ENCODE data around the gene PRMT7.

The PRMT7 gene

GRCh38 chr16:68299571-68300453 is 11.0 kb upstream of the PRMT7 start:
- Histone ChIP-seq H3K4me2 (ENCODE audit: insufficient read depth, low read length, poor library complexity, severe bottlenecking) (no peak overlapping the region), H3K4me3 (ENCODE audit: low read length in 2 of 2) (no peak overlapping the region), H3K14ac (ENCODE audit: low read length) (no peak overlapping the region), H2BK15ac (ENCODE audit: low read length) (no peak overlapping the region), H3K23ac (ENCODE audit: low read depth, low read length, poor library complexity) (no peak overlapping the region), H2AFZ (ENCODE audit: low read length) (no peak overlapping the region), H4K8ac (ENCODE audit: low read depth, low read length) (no peak overlapping the region), H3K9me3 (replicated peaks in 1 of 2; ENCODE audit: control insufficient read depth in 2 of 2, insufficient read depth in 1 of 2, low read depth in 1 of 2, low read length in 2 of 2) (no peaks in the 10 kb centered on the region), H2BK5ac (ENCODE audit: low read length) (no peak overlapping the region), H2AK5ac (ENCODE audit: low read depth, low read length) (no peak overlapping the region), H2BK120ac (ENCODE audit: low read depth, low read length) (no peak overlapping the region), H3K79me1 (ENCODE audit: low read depth, low read length) (no peaks in the 10 kb centered on the region), H4K91ac (ENCODE audit: low read depth, low read length, poor library complexity) (no peak overlapping the region), H3K18ac (ENCODE audit: low read length) (no peak overlapping the region), H3K4ac (ENCODE audit: low read length) (no peak overlapping the region), H2BK12ac (ENCODE audit: low read length) (no peak overlapping the region), H3K27me3 (ENCODE audit: control insufficient read depth in 3 of 3, insufficient read depth in 3 of 3, low read depth in 1 of 3, low read length in 3 of 3) (no peaks in the 10 kb centered on the region), H3K36me3 (replicated peaks in 1 of 2; ENCODE audit: control insufficient read depth in 2 of 2, insufficient read depth in 2 of 2, low read length in 2 of 2) (peaks cover 44 to 95% of the 10 kb centered on the region in 2 donors), H3K4me1 (ENCODE audit: control insufficient read depth in 2 of 2, insufficient read depth in 1 of 2, low read depth in 1 of 2, low read length in 2 of 2) (no peaks in the 10 kb centered on the region), H3K9ac (ENCODE audit: low read depth, low read length, poor library complexity) (no peak overlapping the region), H3K27ac (replicated peaks; ENCODE audit: low read length) (no peak overlapping the region)
- no peak for DNase-seq (ENCODE audit: low spot score)
- no CpG with 5 or more reads among the region's 11 CpGs for WGBS, 2 donors (ENCODE audit: extremely low coverage in 2 of 2, insufficient read length in 2 of 2, insufficient replicate concordance in 1 of 2)

GRCh38 chr16:68300734-68301459 is 9.9 kb upstream of the PRMT7 start:
- Histone ChIP-seq H3K4me3 (ENCODE audit: low read length in 2 of 2) (no peak overlapping the region), H3K9me3 (replicated peaks in 1 of 2; ENCODE audit: control insufficient read depth in 2 of 2, insufficient read depth in 1 of 2, low read depth in 1 of 2, low read length in 2 of 2) (no peaks in the 10 kb centered on the region), H3K27me3 (ENCODE audit: control insufficient read depth in 3 of 3, insufficient read depth in 3 of 3, low read depth in 1 of 3, low read length in 3 of 3) (no peaks in the 10 kb centered on the region), H4K91ac (ENCODE audit: low read depth, low read length, poor library complexity) (no peak overlapping the region), H3K4me2 (ENCODE audit: insufficient read depth, low read length, poor library complexity, severe bottlenecking) (no peak overlapping the region), H2BK15ac (ENCODE audit: low read length) (no peak overlapping the region), H3K4ac (ENCODE audit: low read length) (no peak overlapping the region), H3K23ac (ENCODE audit: low read depth, low read length, poor library complexity) (peak overlapping the region; percentile 13), H3K36me3 (replicated peaks in 1 of 2; ENCODE audit: control insufficient read depth in 2 of 2, insufficient read depth in 2 of 2, low read length in 2 of 2) (peaks cover 45 to 96% of the 10 kb centered on the region in 2 donors), H3K18ac (ENCODE audit: low read length) (no peak overlapping the region), H3K79me1 (ENCODE audit: low read depth, low read length) (peaks cover 2% of the 10 kb centered on the region), H2AK5ac (ENCODE audit: low read depth, low read length) (no peak overlapping the region), H3K14ac (ENCODE audit: low read length) (no peak overlapping the region), H2BK120ac (ENCODE audit: low read depth, low read length) (no peak overlapping the region), H3K27ac (replicated peaks; ENCODE audit: low read length) (no peak overlapping the region), H3K9ac (ENCODE audit: low read depth, low read length, poor library complexity) (no peak overlapping the region), H4K8ac (ENCODE audit: low read depth, low read length) (no peak overlapping the region), H2BK5ac (ENCODE audit: low read length) (no peak overlapping the region), H3K4me1 (ENCODE audit: control insufficient read depth in 2 of 2, insufficient read depth in 1 of 2, low read depth in 1 of 2, low read length in 2 of 2) (no peaks in the 10 kb centered on the region), H2AFZ (ENCODE audit: low read length) (no peak overlapping the region), H2BK12ac (ENCODE audit: low read length) (no peak overlapping the region)
- no peak for DNase-seq (ENCODE audit: low spot score)
- WGBS, 2 donors (ENCODE audit: extremely low coverage in 2 of 2, insufficient read length in 2 of 2, insufficient replicate concordance in 1 of 2) = no CpG with 5 or more reads among the region's 7 CpGs

- DNase-seq (ENCODE audit: low spot score) = no peak
- Histone ChIP-seq H2BK5ac (ENCODE audit: low read length) (no peak overlapping the region), H3K23ac (ENCODE audit: low read depth, low read length, poor library complexity) (no peak overlapping the region), H3K27ac (replicated peaks; ENCODE audit: low read length) (no peak overlapping the region), H2BK120ac (ENCODE audit: low read depth, low read length) (no peak overlapping the region), H4K91ac (ENCODE audit: low read depth, low read length, poor library complexity) (no peak overlapping the region), H2AFZ (ENCODE audit: low read length) (no peak overlapping the region), H2BK12ac (ENCODE audit: low read length) (no peak overlapping the region), H3K9ac (ENCODE audit: low read depth, low read length, poor library complexity) (no peak overlapping the region), H3K4me3 (ENCODE audit: low read length in 2 of 2) (no peak overlapping the region), H3K14ac (ENCODE audit: low read length) (no peak overlapping the region), H4K8ac (ENCODE audit: low read depth, low read length) (no peak overlapping the region), H3K4me2 (ENCODE audit: insufficient read depth, low read length, poor library complexity, severe bottlenecking) (no peak overlapping the region), H3K4me1 (ENCODE audit: control insufficient read depth in 2 of 2, insufficient read depth in 1 of 2, low read depth in 1 of 2, low read length in 2 of 2) (peaks cover 6% of the 10 kb centered on the region in 2 donors), H2BK15ac (ENCODE audit: low read length) (no peak overlapping the region), H2AK5ac (ENCODE audit: low read depth, low read length) (no peak overlapping the region), H3K4ac (ENCODE audit: low read length) (no peak overlapping the region), H3K18ac (ENCODE audit: low read length) (no peak overlapping the region), H3K36me3 (replicated peaks in 1 of 2; ENCODE audit: control insufficient read depth in 2 of 2, insufficient read depth in 2 of 2, low read length in 2 of 2) (peaks cover 20 to 73% of the 10 kb centered on the region in 2 donors), H3K79me1 (ENCODE audit: low read depth, low read length) (peaks cover 5% of the 10 kb centered on the region), H3K27me3 (ENCODE audit: control insufficient read depth in 3 of 3, insufficient read depth in 3 of 3, low read depth in 1 of 3, low read length in 3 of 3) (no peaks in the 10 kb centered on the region), H3K9me3 (replicated peaks in 1 of 2; ENCODE audit: control insufficient read depth in 2 of 2, insufficient read depth in 1 of 2, low read depth in 1 of 2, low read length in 2 of 2) (no peaks in the 10 kb centered on the region)
- no CpG with 5 or more reads among the region's 3 CpGs for whole genome bisulfite sequencing, 2 donors (ENCODE audit: extremely low coverage in 2 of 2, insufficient read length in 2 of 2, insufficient replicate concordance in 1 of 2)
These were observed 4.2 kb upstream of the PRMT7 start for GRCh38 chr16:68306633-68307032.

GRCh38 chr16:68309799-68310198 is 1.0 kb upstream of the PRMT7 start:
- peaks cover 5% of the 10 kb centered on the region for H3K79me1 ChIP-seq (ENCODE audit: low read depth, low read length)
- H3K27ac ChIP-seq (replicated peaks; ENCODE audit: low read length) = no peak overlapping the region
- no peaks in the 10 kb centered on the region for H3K27me3 ChIP-seq (ENCODE audit: control insufficient read depth in 3 of 3, insufficient read depth in 3 of 3, low read depth in 1 of 3, low read length in 3 of 3)
- peak overlapping the region; percentile 82 for H3K4me2 ChIP-seq (ENCODE audit: insufficient read depth, low read length, poor library complexity, severe bottlenecking)
- H3K14ac ChIP-seq (ENCODE audit: low read length) = no peak overlapping the region
- H3K4ac ChIP-seq (ENCODE audit: low read length) = no peak overlapping the region
- no peak overlapping the region for H4K8ac ChIP-seq (ENCODE audit: low read depth, low read length)
- no peak overlapping the region for H2AK5ac ChIP-seq (ENCODE audit: low read depth, low read length)
- DNase-seq (ENCODE audit: low spot score) = no peak
- H2BK12ac ChIP-seq (ENCODE audit: low read length) = no peak overlapping the region
- H3K18ac ChIP-seq (ENCODE audit: low read length) = no peak overlapping the region
- H3K4me1 ChIP-seq (ENCODE audit: control insufficient read depth in 2 of 2, insufficient read depth in 1 of 2, low read depth in 1 of 2, low read length in 2 of 2) = peaks cover 6 to 7% of the 10 kb centered on the region in 2 donors
- no CpG with 5 or more reads among the region's 6 CpGs for WGBS, 2 donors (ENCODE audit: extremely low coverage in 2 of 2, insufficient read length in 2 of 2, insufficient replicate concordance in 1 of 2)
- peaks cover 9 to 66% of the 10 kb centered on the region in 2 donors for H3K36me3 ChIP-seq (replicated peaks in 1 of 2; ENCODE audit: control insufficient read depth in 2 of 2, insufficient read depth in 2 of 2, low read length in 2 of 2)
- H3K4me3 ChIP-seq (ENCODE audit: low read length in 2 of 2) = peak overlapping the region; percentile 91 to 95
- no peak overlapping the region for H2BK120ac ChIP-seq (ENCODE audit: low read depth, low read length)
- H3K9ac ChIP-seq (ENCODE audit: low read depth, low read length, poor library complexity) = peak overlapping the region; percentile 94
- no peak overlapping the region for H3K23ac ChIP-seq (ENCODE audit: low read depth, low read length, poor library complexity)
- no peak overlapping the region for H4K91ac ChIP-seq (ENCODE audit: low read depth, low read length, poor library complexity)
- no peak overlapping the region for H2BK5ac ChIP-seq (ENCODE audit: low read length)
- H2BK15ac ChIP-seq (ENCODE audit: low read length) = no peak overlapping the region
- H2AFZ ChIP-seq (ENCODE audit: low read length) = peak overlapping the region; percentile 87
- no peaks in the 10 kb centered on the region for H3K9me3 ChIP-seq (replicated peaks in 1 of 2; ENCODE audit: control insufficient read depth in 2 of 2, insufficient read depth in 1 of 2, low read depth in 1 of 2, low read length in 2 of 2)

All from neuronal stem cell (in vitro differentiated cells).